ENCODE results near the gene RB1.
"Not testable (repeated sequence)": the region's sequence is repeated elsewhere in the genome, so short reads cannot be mapped to it uniquely, and the experiment has no call there.

RB1 gene

DNA sequence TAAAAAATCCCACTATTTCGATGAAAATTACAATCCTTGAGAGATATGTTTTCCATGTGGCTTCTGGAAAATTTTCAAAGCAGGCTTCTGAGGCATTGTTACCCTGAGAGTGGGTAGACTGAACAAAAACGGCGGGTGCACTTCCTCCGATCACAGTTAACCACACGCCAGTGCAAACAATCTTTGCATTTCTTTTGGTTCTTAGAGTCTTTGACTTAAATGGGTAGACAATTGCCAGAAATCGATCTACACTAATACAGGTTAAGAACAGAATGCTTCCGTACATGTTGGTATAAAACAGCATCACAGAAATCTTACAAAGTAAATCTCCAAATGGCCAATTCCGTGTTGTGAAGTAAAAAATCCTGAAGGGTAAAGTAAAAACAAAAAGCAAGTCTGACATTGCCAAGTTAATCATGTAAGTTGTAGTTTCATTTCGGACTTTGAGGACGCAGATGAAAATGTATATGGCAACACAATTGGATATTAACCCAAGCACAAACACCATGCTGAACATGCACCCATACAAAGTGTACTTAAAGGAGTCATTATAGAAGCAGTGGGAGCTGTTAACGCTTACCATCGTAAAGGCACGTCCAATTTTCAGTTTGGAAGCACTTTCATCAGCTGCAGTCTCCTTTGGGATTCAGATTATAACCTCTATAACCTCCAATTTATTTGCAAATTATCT lies 108.4 kb downstream of the RB1 start:
- no peak for DNase-seq

GRCh38 chr13:48412881-48413351 lies 109.4 kb downstream of the RB1 start, which contains the start of gene LPAR6:
Gene LPAR6 (minus strand): TSS chr13:48413113. CDS start chr13:48412423, 690 bp downstream.
- DNase-seq = no peak

DNA sequence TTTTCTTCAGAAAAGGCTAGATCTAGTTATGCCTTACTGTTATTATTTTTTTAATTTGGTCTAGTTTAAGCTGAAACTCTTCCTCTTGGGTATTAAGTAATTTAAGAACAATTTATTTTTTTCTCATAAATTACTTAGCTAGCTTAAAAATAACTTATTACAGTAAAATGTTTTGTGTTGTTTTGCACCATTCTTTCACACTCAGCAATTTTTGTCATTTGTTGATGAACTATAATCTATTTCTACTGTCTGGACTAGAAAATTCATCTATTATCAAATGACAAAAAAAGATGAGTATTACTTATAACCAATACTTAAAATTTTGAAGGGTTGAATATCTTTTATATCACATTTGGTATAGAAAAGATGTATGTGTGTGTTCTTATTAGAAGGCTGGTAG lies 111.0 kb downstream of the RB1 start:
- DNase-seq = no peak

DNA sequence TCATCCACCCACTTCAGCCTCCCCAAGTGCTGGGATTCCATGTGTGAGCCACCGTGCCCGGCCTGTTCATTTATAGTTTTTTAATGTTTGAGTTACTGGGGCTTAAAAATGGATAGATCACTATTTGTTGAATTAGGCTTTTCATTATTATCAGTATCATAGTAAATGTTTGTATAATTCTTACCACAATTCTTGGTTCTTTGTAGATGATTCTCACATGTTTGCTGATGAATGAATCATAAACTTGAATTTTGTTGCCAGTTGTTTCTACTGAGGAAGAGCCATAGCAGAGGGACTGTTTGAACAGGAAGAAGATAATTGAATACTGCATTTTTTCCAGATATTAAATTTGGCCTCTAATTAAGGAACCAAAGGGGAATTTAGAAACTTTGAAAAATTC lies 112.0 kb downstream of the RB1 start:
- no peak for DNase-seq

DNA sequence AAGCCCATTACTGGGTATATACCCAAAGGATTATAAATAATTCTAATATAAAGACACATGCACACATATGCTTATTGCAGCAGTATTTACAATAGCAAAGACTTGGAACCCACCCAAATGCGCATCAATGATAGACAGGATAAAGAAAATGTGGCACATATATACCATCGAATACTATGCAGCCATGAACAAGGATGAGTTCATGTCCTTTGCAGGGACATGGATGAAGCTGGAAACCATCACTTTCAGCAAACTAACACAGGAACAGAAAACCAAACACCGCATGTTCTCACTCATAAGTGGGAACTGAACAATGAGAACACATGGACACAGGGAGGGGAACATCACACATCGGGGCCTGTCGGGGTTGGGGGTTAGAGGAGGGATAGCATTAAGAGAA lies 118.5 kb downstream of the RB1 start:
- DNase-seq = not testable (repeated sequence)

DNA sequence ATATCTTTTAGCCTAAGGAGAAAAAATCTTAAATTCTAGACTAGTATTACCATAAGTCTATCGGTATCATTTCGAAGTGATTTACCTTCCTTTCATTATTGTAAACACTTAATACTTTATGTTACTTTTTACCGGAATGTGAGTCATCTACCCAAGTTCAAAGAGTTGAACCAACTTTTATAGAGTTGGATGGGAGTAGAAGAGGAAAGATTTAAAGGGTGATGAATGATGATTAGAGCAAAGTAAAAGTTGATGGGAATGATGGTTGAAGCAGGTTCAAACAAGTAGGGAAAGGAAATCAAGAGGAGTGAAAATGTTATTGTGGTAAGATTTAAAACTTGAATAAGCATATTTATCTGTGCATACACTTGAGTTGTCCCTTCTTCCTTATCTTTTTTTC lies 120.7 kb downstream of the RB1 start:
- no peak for DNase-seq

- DNase-seq = no peak
Measured at GRCh38 chr13:48426052-48426451, 122.5 kb downstream of the RB1 start.

GRCh38 chr13:48426755-48427298 lies 123.3 kb downstream of the RB1 start:
- DNase-seq = not testable (repeated sequence)

DNA sequence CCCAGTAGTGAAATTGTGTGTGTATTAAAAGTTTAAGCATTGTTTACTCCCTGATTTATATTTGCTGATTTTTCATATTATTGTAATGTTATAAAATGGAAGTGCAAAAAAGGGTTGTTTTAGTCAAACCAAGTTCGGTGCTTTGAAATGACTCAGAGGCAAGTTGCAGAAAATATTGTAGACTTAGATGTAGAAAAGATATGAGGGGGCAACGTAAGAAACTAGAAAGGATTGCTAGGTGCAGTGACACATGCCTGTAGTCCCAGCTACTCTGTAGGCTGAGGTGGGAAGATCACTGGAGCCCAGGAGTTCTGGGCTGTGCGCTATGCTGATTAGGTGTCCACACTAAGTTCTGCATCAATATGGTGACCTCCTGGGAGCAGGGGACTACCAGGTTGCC lies 125.5 kb downstream of the RB1 start:
- DNase-seq = no peak

- no peak for DNase-seq
Measured at GRCh38 chr13:48429886-48430285, 126.3 kb downstream of the RB1 start.

GRCh38 chr13:48431431-48431830 lies 127.9 kb downstream of the RB1 start:
- no peak for DNase-seq

DNA sequence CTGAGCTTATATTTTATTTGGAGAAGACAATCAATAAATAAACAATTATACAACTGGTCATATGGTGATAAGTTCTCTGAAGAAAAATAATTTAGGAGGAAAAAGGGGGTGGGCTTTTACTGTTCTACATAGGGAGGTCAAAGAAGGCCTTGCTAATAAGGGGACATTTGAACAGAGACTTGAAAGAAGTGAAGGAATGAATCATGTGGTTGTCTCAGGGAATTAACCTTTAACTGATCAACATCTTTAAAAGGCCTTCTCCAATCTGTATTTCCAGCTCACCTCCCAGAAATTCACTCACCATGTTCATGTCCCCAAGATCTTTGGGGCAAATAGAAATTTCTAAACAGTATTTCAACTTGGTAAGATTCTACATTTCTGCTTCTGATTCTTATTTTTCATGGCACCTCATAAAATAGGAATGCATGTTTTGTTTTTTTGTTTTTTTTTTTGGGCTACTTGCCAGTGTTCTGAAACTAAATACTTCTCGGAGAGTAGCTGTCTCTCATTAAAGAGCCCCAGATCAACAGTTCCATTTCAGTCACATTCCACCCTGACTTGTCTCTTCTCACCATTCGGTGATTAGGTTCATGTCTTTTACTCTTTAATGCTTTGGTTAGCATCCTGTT lies 128.6 kb downstream of the RB1 start:
- no peak for DNase-seq

DNA sequence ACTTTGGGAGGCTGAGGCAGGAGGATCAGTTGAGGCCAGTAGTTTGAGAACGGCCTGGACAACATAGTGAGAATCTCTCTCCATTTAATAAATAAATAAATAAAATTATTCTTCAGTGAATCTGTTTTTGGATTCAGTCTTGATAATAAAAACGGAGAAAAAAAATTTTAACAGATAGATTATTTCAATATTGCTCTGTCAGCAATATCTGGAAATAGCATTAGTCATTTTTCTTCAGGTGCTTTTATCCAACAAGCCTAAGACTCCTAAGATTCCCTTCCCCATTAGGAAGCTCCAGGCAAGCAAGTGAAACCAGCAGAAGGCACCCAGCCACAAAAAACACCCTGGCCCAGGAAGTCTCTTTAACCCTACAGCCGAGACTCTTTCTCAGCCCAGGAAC lies 130.6 kb downstream of the RB1 start:
- no peak for DNase-seq

DNA sequence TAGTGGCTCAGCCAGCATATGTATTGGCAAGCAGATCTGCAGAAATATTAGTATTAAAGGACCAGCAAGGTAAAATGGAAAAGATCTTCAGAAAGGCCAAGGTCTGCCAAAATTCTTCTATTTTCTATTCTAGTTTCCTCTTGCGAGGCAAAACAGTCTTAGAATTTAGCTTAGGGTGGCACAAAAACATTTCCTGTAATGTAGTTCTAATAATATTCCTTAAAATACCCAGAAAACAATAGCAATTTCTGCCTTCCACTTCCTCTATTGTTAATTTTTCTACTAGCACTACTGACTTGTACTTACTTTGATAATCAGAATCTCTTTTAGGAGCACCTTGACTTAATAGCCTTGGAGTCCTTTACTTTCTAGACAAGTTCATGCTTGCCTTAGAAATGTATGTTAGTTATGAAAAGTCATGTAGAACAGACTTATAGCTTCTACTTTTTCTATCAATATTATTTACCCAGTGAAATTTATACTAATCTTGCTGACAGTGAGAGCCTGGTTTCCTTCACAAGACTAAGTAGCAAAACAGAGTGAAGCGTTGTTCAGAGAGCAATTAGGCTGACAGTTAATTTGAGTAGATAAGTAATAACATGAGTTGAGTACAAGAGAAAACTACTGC lies 133.2 kb downstream of the RB1 start:
- no peak for DNase-seq

- DNase-seq = no peak
Measured at GRCh38 chr13:48437371-48437770, 133.8 kb downstream of the RB1 start.

DNA sequence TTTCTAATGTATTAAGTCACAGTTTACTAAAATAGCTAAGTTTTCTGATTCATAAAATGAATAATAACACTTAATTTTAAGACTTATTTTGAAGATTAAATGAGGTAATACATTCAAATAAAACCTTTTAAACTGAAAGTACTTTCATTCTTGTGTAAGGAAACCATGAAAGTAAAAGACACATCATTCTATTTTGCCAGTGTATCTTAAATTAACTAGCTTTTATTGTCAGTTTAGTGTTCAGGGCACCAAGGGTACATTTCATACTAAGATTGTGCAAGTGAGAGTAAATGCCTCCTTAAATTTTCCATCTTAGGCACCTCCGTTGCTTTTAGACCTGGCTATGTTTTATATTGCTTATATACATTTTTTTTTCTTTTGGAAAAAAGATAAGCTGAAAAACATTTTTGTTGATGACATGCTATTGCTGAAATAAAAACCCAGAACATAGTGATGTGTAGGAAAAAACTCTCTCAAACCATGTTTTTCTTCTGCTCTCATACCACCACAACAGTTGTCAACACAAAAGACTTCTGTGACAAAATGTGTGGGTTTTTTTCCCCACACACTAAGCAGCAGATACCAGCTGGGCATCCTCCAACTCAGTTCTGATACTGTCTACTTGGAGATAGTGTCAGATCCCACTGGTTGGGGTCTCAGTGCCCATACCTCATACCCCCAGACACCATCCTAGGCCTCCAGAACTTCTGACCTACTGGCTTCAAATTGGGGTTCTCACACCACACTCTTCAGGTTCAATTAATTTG lies 140.1 kb downstream of the RB1 start:
- DNase-seq = no peak

DNA sequence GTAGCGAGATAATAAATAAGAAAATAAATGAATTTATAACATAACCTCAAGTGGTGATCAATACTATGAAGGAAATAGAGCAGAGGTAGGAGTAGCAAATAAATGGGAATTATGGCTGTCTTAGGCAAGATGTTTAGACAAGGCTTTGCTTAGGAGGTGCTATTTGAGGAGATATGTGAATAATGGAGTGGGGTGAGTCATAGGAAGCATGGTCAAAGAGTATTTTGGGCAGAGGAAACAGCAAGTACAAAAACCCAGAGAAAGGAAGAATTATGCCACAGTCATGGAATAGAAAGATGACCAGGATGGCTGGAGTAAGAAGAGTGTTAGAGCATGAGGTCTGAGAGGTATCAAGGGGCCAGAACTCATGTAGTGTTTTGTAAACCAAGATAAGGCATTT lies 142.9 kb downstream of the RB1 start:
- DNase-seq = no peak

DNA sequence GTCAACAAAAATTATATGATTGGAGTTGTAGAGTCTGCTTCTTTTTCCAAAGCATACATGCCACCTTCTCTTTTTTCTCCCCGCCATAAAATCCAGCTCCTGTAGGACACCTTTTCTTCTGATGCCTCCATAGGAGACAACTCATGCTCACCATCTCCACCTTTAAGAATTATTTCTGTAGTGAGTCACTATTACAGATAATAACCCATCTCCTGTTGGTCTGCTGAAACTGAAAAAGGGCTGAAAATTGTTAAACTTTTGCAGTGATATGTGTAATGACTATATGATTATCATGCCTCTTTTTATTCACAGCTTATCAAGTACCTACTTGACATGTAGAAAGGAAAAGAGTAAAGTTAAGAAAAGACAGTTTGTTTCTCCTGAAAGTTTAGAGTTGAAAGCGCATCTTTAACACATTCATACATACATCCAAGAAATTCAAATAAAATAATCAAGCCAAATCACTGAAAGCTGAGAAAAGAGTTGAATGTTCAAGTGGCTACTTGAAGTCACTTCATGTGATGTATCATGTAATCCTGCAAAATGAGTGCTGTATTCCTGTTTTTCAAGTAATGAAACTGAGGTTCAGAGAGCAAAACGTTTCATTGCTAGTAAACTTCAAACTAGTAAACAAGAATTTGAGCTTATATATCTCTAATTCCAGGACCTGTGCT lies 144.9 kb downstream of the RB1 start:
- no peak for DNase-seq

DNA sequence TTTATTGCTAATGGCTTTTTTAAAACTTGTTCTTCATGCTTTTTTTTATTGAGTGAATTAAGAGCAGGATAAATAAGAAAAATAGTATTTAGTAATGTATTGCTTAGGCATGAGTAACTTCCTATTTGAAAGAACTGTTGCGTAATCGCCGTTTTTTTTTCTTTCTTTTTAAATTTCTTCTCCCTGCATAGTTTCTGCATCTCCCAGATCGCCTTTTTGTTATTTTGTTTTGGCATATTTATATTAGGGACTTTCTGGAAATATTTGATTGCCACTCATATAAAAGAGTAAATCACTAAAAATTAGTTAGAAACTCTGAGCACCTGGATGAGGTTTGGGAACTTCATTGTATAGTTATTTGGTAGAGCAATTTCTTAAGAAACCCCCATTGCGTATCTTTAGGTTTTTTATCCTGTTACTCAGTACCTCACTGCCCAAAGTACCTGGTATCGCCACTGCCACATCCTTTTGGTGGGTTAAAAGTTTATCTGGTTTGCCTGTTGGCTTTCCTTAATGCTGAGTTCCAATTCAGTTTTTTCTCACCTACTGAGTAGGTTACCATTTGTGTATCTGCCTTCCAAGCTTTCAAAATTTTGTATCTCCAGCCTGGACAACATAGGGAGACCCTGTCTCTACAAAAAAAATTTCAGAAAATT lies 145.5 kb downstream of the RB1 start:
- no peak for DNase-seq

GRCh38 chr13:48449656-48450055 lies 146.1 kb downstream of the RB1 start:
- no peak for DNase-seq

DNA sequence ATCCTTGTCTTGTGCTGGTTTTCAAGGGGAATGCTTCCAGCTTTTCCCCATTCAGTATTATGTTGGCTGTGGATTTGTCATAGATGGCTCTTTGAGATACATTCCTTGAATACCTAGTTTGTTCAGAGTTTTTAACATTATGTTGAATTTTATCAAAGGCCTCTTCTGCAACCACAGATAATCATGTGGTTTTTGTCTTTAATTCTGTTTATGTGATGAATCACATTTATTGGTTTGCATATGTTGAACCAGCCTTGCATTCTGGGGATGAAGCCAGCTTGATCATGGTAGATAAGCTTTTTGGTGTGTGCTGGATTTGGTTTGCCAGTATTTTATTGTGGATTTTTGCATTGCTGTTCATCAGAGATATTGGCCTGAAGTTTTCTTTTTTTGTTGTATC lies 147.6 kb downstream of the RB1 start:
- not testable (repeated sequence) for DNase-seq

DNA sequence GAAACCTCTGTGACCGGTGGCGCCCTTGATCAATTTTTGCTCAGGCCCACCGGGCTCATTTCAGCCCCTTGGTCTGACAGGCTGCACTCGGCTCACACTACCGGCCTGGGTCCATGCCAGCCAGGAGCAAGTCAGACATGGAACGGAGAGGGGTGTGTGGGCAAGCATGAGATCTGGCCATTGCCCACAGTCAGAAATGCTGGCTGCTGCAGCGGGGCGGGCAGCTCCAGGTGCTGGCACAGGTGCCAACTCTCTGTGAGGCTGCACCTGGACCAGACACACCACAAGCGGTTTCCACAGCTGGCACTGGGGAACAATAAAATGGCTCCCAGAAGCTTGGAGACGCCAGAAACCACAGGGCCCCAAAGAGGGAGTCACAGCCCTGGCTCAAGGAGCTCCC lies 153.0 kb downstream of the RB1 start:
- no peak for DNase-seq

Measured in NCI-H510A treated with DMSO at 0.1 percent for 48 hours (cell line).